ENCODE measurements around the gene MYOF. TPM values are rescaled to one million over a fixed set of nuclear protein-coding genes. Genes with fewer than 3 reads are reported as not detected.

The MYOF gene
- total and polyA plus RNA-seq, 9 of the 15 experiments (the other 6 are each of a cell fraction or from before 2014, with no cell fraction given) = 0.06 to 0.27 TPM; not detected in 7

DNA sequence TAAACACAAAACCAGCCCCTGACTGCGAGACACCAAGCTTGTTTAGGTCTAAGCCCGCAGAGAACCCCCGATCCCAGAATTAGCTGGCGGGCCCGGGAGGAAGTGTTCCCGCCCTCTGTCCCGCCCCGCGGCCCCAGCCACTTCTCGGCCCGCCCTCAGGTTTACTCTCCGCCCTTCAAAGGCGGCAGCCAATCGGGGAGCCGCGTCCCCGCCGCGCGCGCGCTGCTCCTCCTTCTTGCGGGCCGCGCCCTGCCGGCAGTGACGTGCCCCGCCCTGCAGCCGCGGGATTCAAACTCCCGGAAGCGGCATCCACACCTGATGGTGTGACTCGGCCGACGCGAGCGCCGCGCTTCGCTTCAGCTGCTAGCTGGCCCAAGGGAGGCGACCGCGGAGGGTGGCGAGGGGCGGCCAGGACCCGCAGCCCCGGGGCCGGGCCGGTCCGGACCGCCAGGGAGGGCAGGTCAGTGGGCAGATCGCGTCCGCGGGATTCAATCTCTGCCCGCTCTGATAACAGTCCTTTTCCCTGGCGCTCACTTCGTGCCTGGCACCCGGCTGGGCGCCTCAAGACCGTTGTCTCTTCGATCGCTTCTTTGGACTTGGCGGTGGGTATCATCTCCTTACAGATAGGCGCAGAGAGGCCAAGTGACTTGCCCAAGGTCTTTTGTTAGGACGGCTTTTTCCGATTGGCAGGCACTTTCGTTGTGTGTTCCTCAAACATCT lies 14.3 kb upstream of the MYOF start, which contains the start of gene CEP55 (continued):
- peak; percentile 43 to 79; a peak in 1 of 4 replicates for TF ChIP-seq SIN3A (IDR thresholded peaks at IDR 0.05; ENCODE audit: borderline replicate concordance in 2 of 2, control insufficient read depth in 1 of 2, low read depth in 2 of 2, low read length in 2 of 2)
- TF ChIP-seq TCFL5 (CRISPR knock-in tag; conservative IDR thresholded peaks at IDR 0.05) = no peak
- TF ChIP-seq U2AF1 (optimal IDR thresholded peaks at IDR 0.05; ENCODE audit: low read depth, low read length) = no peak
- TF ChIP-seq POLR2A (conservative IDR thresholded peaks at IDR 0.05) = peak; percentile 79
- TF ChIP-seq, protein P1, sequence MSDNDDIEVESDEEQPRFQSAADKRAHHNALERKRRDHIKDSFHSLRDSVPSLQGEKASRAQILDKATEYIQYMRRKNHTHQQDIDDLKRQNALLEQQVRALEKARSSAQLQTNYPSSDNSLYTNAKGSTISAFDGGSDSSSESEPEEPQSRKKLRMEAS (CRISPR knock-in tag; IDR thresholded peaks at IDR 0.05) = 0 out of 2 replicates have a peak, but pooled peaks have one; percentile 18
- TF ChIP-seq, protein P2, sequence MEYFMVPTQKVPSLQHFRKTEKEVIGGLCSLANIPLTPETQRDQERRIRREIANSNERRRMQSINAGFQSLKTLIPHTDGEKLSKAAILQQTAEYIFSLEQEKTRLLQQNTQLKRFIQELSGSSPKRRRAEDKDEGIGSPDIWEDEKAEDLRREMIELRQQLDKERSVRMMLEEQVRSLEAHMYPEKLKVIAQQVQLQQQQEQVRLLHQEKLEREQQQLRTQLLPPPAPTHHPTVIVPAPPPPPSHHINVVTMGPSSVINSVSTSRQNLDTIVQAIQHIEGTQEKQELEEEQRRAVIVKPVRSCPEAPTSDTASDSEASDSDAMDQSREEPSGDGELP (CRISPR knock-in tag; IDR thresholded peaks at IDR 0.05; ENCODE audit: borderline replicate concordance) = peak; percentile 92
- peak; percentile 70 for TF ChIP-seq TAF1 (IDR thresholded peaks at IDR 0.05; ENCODE audit: control insufficient read depth, extremely low read depth, insufficient read depth, low read length, severe bottlenecking)
- TF ChIP-seq RBM25 (IDR thresholded peaks at IDR 0.05; ENCODE audit: low read depth, low read length, severe bottlenecking) = peak; percentile 77
- TF ChIP-seq PCBP1 (IDR thresholded peaks at IDR 0.05; ENCODE audit: low read depth, low read length, poor library complexity, severe bottlenecking) = no peak
- no peak for TF ChIP-seq NCOA6 (IDR thresholded peaks at IDR 0.05)
- TF ChIP-seq SIN3B (IDR thresholded peaks at IDR 0.05; ENCODE audit: low read depth) = no peak
- TF ChIP-seq, protein P3, sequence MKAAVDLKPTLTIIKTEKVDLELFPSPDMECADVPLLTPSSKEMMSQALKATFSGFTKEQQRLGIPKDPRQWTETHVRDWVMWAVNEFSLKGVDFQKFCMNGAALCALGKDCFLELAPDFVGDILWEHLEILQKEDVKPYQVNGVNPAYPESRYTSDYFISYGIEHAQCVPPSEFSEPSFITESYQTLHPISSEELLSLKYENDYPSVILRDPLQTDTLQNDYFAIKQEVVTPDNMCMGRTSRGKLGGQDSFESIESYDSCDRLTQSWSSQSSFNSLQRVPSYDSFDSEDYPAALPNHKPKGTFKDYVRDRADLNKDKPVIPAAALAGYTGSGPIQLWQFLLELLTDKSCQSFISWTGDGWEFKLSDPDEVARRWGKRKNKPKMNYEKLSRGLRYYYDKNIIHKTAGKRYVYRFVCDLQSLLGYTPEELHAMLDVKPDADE (conservative IDR thresholded peaks at IDR 0.05; ENCODE audit: control insufficient read depth, low read depth, low read length) = peak; percentile 73; the same call in 1 of the 2 replicates
- TF ChIP-seq, protein P4, sequence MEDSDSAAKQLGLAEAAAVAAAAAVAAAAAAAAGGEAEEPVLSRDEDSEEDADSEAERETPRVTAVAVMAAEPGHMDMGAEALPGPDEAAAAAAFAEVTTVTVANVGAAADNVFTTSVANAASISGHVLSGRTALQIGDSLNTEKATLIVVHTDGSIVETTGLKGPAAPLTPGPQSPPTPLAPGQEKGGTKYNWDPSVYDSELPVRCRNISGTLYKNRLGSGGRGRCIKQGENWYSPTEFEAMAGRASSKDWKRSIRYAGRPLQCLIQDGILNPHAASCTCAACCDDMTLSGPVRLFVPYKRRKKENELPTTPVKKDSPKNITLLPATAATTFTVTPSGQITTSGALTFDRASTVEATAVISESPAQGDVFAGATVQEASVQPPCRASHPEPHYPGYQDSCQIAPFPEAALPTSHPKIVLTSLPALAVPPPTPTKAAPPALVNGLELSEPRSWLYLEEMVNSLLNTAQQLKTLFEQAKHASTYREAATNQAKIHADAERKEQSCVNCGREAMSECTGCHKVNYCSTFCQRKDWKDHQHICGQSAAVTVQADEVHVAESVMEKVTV (CRISPR knock-in tag; IDR thresholded peaks at IDR 0.05) = no peak
- TF ChIP-seq, protein P5, sequence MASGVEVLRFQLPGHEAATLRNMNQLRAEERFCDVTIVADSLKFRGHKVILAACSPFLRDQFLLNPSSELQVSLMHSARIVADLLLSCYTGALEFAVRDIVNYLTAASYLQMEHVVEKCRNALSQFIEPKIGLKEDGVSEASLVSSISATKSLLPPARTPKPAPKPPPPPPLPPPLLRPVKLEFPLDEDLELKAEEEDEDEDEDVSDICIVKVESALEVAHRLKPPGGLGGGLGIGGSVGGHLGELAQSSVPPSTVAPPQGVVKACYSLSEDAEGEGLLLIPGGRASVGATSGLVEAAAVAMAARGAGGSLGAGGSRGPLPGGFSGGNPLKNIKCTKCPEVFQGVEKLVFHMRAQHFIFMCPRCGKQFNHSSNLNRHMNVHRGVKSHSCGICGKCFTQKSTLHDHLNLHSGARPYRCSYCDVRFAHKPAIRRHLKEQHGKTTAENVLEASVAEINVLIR (CRISPR knock-in tag; IDR thresholded peaks at IDR 0.05) = 0 out of 2 replicates have a peak, but pooled peaks have one; percentile 45
- TF ChIP-seq FOXM1 (IDR thresholded peaks at IDR 0.05; ENCODE audit: low read depth) = peak; percentile 78
- TF ChIP-seq FOXM1 (CRISPR knock-in tag; IDR thresholded peaks at IDR 0.05; ENCODE audit: low read depth) = peak; percentile 52; the same call in 1 of the 2 replicates
- TF ChIP-seq POLR2AphosphoS5 (IDR thresholded peaks at IDR 0.05; ENCODE audit: control insufficient read depth, insufficient read depth, low read depth, low read length) = peak; percentile 66
- TF ChIP-seq, protein P6, sequence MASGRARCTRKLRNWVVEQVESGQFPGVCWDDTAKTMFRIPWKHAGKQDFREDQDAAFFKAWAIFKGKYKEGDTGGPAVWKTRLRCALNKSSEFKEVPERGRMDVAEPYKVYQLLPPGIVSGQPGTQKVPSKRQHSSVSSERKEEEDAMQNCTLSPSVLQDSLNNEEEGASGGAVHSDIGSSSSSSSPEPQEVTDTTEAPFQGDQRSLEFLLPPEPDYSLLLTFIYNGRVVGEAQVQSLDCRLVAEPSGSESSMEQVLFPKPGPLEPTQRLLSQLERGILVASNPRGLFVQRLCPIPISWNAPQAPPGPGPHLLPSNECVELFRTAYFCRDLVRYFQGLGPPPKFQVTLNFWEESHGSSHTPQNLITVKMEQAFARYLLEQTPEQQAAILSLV (tag; IDR thresholded peaks at IDR 0.05) = no peak
- no peak for TF ChIP-seq RBM34 (IDR thresholded peaks at IDR 0.05; ENCODE audit: borderline replicate concordance, insufficient read depth, low read length)

All from K562 (cell line).